ENCODE data around the gene ASXL1.

DNA sequence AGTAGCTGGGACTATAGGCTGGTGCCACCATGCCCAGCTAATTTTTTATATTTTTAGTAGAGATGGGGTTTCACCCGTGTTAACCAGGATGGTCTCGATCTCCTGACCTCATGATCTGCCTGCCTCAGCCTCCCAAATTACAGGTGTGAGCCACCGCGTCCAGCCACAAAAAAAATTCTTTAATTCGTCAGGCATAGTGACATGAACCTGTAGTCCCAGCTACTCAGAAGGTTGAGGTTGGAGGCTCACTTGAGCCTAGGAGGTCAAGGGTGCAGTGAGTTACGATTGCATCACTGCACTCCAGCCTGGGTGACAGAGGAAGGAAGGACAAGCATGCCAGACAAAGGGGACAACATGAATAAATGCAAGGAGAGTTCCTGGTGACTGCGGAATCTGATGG lies 19.5 kb upstream of the ASXL1 start:
- TF ChIP-seq, protein P1, sequence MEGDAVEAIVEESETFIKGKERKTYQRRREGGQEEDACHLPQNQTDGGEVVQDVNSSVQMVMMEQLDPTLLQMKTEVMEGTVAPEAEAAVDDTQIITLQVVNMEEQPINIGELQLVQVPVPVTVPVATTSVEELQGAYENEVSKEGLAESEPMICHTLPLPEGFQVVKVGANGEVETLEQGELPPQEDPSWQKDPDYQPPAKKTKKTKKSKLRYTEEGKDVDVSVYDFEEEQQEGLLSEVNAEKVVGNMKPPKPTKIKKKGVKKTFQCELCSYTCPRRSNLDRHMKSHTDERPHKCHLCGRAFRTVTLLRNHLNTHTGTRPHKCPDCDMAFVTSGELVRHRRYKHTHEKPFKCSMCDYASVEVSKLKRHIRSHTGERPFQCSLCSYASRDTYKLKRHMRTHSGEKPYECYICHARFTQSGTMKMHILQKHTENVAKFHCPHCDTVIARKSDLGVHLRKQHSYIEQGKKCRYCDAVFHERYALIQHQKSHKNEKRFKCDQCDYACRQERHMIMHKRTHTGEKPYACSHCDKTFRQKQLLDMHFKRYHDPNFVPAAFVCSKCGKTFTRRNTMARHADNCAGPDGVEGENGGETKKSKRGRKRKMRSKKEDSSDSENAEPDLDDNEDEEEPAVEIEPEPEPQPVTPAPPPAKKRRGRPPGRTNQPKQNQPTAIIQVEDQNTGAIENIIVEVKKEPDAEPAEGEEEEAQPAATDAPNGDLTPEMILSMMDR (IDR thresholded peaks at IDR 0.05): no peak
- TF ChIP-seq ESRRA (CRISPR knock-in tag; IDR thresholded peaks at IDR 0.05; ENCODE audit: borderline replicate concordance) (no peak), SMAD3 (CRISPR knock-in tag; IDR thresholded peaks at IDR 0.05; ENCODE audit: borderline replicate concordance) (no peak)
